Lung microvascular endothelial cell (primary cell): ENCODE results near the gene TNFSF8. TPM values are rescaled to one million over a fixed set of nuclear protein-coding genes. Genes with fewer than 3 reads are reported as not detected.

ENCODE experiments used
- DNase-seq, 2 donors: peaks; one replicate each; pipeline versions ENCODE4 v3.0.0 to v3.0.0-alpha.2; 2010; ENCODE audit warnings: low read depth in 2 of 2
- total RNA-seq: library from RNA; depleted of rRNA; stranded (reverse); fragments of >200 nt; gene quantifications from 2 replicates; pipeline ENCODE4 v1.2.1, GENCODE V29; 2014

TNFSF8 gene
- total RNA-seq, 1 donor from 2014 or later, result not detected

DNA sequence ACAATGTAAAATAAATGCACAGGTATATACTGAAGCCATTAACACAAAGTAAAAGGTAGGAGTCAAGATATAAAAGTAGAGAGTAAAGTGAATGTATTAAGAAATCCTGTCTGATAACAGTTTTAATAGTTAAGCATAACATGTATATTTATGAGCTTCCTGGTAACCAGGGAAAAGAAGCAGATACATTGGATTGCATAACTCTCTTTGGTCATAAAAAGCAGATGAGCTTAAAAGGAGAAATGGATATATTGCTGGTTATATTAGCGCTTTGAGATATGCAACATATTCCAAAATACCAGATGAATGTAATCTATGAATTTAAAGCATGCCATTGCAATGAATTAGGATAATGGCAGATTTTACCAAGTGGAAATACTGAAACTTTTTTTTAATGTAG, 6.2 kb upstream of the TNFSF8 start:
- no peak for DNase-seq

DNA sequence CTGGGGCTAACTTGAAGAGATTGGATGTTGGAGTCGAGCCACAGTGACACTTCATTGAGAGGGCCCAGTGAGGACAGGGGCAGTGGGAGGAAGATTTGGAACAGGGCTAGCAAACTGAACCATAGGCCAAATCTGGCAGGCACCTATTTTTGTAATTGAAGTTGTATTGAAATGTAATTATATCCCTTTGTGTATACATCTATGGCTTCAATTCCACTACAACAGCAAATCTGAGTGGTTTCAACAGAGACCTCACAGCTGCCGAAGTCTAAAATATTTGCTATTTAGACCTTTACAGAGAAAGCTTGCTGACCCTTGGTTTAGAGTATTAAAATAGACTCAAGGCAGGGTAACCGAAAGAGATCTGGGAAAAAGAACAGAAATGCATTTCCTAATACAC, 4.7 kb upstream of the TNFSF8 start:
- no peak for DNase-seq

DNA sequence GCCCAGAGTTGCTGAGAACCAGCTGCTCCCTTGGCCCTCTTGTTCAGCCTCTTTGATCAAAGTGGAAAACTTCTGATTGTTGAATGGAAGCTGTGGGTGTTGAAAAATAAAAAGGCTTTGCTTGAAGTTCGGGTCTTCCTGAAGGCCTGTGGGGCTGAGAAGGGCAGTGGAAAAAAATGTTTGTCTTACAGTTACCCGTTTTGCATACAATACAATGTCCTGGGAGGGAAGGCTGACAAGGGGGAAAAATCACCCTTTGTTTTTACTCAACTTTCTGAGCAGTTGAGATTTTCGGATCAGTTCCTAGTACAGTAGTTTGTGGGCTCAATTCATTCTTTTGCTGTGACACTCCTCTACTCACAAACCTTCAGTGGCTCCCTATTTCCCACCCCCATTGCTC, 2.1 kb upstream of the TNFSF8 start:
- DNase-seq, result no peak

DNA sequence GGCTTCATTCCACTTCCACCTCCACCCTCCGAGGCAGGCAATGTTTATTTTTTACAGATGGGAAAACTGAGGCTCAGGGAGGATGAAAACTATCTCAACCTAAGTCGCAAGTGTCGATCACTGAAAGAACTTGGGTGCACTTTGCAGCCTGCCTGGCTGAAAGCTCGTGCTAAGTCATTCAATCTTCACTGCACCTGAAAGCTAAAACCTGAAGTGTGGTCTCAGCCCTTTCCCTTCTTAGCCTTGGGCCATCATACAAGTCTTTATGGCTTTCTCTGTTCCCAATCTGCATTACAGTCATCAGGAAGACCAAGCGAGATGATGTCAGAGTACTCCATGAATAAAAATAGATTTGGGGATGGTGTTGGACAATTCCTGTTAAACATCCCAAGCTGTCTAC, 1.0 kb upstream of the TNFSF8 start:
- DNase-seq, result no peak

DNA sequence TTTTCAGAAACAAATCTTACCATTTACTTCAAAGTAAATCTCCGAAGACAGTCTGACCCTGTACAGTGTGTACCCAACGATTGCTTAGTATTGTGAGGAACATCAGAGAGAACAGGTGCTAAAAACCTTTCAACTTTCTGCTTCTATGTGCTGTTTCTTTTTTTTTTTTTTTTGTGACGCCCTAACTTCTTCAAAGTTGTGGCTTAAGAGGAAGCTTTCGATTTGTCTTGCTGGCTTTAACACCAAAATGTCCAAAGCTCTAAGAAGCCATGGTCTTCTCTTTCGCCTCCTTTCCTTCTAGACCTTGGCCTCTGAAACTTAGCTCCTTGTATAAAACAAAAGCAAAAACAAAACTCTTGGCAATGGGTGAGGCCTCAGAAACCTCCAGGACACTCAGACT, 1.2 kb downstream of the TNFSF8 start:
- DNase-seq, result no peak

DNA sequence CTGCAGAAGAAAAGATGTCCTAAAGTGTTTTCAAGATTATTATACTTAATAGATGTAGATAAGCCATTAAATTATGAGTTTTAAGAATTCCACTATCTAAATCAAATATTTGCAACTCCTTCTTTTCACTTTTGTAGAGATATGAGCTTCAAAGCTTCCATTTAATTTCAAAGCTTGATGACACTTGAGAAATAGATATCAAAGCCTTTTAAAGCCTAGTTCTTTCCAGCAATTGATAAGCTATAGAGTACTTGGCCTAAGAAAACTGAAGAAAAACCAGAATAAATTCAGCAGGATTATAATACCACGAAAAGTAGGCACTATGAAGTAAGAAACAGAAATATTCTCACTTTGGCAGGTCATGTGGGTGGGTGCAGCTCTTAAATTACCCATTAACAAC, 1.7 kb downstream of the TNFSF8 start:
- no peak for DNase-seq

DNA sequence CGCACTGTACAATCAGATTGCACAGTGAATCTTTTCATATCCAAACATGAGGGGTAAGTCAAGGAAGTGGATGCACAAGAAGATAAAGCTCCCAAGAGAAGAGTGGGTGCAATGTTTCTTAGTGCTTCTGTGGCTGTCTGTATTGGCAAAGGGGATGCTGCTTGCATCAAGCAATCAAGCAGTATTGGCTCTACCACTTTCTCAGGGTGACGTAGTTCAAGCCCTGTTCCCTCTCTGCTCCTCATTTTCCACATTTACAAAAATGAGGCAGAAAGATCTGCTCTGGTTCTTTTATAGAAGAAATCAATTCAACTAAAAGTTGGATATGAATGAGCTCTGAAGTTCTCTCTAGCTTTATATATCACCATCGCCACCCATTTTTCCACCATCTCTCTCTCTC, 2.3 kb downstream of the TNFSF8 start:
- no peak for DNase-seq

DNA sequence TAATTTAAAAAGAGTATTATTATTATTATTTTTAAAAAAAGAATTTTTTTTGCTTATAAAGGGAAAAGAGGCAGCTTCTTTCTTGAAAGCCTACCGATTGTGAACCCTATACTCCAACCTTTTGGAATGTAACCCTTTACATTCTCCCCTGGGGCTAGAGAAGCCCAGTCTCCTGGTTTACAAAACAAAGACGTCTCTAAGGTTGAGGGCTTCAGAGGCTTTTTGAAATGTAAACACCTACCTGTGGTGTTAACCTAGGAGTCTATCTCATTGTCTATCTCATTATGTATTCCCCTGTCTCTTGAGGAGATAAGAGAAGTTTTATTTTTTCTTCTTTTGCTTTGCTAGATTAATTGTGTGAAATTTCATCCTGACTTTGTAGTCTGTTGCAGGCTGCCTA, 4.7 kb downstream of the TNFSF8 start:
- DNase-seq, result no peak

DNA sequence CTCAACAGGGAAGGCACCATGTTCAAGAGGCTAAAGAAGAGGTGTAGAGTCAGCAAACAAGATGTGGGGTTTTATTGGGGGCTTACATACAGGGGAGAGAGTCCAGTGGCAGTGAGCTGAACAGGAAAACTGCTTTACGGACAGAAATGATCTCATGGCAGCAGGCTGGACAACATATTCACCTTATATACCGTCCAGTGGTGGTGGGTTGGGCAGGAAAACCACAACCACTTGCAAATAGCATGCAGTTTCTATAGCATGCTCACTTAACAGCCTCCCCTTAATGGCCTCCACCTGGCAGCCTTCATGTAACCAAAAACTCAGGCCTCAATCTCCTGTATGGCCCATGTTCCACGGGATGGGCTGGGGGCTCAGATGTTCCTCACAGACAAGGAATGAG, 5.4 kb downstream of the TNFSF8 start:
- DNase-seq, result no peak

DNA sequence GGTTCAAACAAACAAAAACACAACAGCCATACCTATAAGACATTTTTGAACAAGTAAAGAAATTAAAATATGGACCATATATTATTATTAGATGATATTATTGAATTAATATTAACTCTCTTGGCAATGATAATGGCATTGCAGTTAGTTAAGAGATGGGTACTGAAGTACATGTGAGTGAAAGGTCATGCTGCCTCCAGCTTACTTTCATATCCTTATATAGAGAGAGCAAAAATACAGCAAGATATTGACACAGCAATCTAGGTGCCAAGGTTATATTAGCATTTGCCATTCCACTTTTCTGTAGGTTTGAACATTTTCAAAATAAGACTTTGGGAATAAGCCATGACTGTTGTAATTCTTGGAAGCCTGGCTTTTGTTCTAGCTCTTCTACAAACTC, 6.1 kb downstream of the TNFSF8 start:
- DNase-seq, result no peak

DNA sequence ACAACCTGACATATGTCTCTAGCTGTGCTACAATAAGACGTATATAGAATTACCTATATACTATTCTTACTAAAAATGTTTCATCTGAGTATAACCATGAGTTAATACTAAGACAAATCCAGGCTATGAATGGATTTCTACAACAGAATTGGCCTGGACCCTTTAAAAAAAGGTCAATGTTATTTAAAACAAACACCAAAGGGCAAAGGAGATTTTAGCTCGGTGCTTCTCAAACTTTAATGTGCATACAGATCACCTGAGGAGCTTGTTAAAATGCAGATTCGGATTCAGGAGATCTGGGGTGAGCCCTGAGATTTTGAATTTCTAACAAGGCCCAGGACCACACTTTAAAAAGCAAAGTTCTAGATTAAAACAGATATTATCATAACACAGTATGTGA, 6.5 kb downstream of the TNFSF8 start:
- no peak for DNase-seq

DNA sequence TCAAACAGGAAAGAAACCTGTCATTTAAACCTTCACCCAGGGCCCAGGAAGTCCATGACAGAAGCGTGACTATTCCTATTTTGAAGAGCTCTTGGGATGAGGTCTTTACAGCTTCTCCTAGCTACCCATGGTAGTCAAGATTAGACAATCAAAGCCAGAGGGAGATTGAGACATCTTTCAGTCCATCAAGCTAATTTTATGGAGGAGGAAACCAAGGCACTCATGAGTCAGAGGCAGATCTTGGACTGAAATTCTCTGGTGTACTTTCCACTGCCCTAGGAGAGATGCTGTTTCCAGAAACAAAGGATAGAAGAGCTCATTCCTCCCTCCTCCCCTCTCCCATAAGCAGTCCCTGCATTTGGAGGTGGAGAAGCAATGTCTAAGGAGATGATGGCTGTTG, 9.2 kb downstream of the TNFSF8 start:
- DNase-seq, result no peak

DNA sequence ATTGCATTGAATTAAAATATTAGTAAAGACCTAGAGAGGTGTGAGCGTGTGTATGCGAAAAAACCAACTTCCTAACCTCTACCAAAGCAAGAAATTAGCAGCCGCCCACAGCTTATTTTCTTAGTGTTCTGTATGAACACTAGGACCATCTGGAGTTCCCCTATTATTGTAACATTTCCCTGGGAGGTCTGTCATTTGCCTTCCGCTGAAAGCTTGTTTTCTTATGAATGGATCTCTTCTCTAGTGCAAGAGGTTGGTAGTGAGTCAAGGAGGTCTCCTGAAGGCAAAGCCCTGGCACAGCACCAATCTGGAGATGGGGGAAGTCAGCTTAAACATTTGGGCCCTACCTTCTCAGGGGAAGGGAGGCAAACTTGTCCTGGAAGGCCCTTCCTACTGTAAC, 10.8 kb downstream of the TNFSF8 start:
- DNase-seq, result no peak

DNA sequence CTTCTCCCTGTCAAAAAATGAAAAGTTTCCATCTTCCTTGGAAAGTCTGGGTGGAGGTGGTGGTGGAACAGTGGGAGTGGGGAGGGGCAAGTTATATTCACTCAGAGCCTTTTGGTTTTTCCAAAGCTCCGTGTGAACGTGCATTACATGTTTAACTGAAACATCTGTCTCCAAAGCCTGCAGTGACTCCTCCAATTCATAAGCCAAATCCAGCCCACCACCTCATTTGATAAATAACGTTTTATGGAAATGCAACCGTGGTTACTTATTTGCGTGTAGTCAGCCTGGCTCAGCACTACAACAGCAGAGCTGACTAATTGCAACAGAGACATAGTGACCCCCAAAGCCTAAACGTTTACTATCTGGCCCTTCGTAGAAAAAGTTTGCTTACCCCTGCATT, 13.9 kb downstream of the TNFSF8 start:
- no peak for DNase-seq

DNA sequence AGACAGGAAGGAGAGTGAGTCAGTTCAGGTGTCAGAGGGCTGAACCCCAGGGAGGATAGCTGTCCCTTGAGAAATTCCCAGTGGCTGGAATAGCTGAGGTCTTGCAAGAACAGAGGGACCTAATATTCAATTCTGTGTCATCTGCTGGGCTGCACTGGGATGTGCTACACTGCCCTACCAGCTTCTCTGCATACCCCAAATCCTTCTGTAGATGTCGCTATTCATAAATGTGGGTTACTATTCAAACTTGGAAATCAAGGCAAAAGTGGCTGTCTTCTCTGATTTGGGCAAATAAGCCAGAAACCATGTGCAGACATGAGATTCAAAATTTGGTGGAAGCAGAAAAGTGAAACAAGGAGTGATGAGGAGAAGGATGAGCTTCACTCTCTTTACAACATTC, 16.3 kb downstream of the TNFSF8 start:
- DNase-seq, result no peak

DNA sequence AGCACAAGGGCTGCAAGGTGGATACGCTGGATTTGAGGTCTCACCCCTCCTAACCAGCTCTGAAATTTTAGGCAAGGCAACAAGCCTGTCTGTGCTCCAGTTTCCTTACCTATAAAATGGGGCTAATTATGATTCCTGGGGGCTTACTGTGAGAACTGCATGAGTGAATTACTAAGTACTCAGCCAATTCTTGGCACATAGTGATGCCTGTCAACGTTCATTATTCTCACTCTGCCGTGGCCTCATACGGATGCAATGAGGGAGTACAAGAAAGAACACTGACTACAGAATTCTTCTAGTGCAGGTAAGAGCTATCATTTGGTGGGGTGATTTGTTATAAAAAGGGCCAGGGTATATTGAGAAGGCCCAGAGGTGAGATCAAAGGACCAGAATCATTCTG, 16.7 kb downstream of the TNFSF8 start:
- DNase-seq, result no peak

DNA sequence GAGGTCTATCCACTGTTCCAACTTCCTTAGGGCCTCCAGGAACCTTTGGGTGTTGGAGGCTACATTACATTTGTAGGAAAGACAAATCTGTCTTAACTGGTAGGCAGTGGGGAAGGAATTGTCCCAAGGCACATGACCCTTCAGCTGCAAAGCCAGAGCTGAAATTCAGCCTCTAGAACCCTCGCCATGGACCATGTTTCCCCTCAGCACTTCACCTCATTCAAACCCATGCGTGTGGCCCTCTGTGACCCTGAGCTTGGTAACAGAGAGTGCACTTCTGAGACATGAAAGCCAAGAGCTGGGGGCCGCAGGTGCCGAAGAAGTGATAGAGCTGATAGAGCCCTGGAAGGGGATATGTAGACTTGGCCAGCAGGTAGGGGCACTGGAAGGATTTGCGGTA, 17.2 kb downstream of the TNFSF8 start:
- no peak for DNase-seq

DNA sequence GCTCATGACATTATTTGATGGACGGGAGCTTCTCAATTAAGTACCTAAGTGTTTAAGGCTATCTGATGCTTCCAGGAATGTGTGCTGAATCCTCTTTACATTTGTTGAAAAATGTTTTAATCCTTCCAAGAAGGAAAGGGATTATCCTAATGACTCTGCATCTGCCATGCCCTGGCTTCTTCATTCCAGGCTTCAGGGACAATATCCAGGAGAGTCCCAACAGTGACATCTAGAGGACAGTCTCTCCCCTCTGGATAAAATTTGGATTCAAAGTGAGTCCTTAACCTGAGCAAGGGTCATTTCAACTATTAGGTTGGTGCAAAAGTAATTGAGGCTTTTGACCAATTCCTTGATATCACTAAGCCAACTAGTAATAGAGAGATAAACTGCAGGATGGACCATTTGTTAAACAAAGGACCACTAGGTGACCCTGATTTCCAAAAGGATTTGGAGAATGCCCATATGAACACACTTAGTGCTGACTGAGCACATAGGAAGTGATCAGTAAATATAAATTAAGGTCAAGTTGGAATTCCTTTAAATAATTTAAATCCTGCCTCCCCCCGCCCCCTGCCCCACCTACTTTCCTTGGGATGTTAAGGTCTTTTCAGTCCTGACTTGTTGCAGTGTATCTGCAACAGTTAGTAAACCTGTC, 19.1 kb downstream of the TNFSF8 start:
- DNase-seq, result peak; percentile 65 to 67

DNA sequence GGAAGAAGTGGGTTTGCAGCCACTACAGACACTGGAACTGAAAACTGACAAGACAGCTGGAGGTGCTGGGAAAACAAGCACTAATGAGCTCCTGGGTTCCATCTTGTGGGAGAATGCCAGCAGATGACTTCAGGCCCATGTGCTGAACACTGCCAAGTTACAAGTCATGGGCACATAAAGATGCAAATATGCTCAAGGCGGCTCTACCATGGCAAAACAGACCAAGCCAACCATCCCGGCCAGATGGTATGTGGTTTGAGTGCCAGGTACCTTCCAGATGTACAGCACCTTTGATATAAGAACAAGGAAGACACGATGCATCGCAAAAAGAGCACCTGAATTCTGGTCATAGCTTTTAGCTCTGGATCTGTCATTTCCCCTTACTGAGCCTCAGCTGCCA, 19.9 kb downstream of the TNFSF8 start:
- DNase-seq, result no peak

DNA sequence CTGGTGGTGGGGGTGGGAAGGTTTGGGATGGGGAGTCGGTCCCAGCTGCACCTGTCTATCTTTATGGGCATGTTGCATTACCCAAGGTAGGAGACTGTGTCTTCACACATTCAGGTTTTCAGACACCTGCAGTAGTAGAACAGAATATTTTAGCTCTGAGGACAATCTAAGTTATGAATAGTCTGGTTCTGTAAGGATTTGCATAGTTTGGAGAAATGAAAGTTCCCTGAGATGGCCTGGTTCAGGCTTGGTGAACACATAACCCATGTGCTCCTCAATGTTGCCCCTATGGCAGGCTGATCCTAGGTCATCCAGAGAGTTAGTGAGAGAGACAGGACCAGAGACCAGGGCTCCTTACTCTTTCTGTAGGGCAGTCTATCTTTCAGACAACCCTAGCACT, 20.7 kb downstream of the TNFSF8 start:
- DNase-seq, result no peak

DNA sequence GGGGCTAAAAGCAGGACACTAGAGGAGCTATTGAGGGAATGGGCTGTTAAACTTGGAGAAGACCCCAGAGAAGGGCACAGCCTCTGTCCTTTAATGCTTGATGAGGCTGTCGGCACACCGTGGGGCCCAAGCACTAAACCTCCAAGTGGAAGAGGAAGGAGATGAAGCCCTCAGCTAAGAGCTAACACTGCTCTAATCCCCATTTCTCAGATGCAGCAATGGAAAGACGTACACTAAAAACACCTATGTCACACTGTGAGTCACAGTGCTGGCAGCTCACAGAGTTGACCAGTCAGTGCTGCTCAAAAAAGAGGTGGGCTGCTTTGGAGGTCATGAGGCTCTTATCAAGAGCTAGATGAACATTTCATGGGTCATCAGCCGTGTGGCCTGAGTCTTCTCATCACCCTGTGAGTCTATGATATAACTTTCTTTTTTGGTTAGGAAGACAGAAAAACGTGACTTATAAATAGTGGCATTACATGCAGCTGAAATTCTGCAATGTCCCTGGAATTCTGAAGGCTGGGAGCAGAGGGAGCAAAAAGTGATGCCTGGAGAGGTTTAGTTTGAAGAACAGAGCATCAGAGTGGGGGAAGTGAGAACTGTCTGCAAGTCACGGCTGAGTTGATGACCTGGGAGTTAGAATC, 21.5 kb downstream of the TNFSF8 start:
- peak; percentile 11 to 43 for DNase-seq

DNA sequence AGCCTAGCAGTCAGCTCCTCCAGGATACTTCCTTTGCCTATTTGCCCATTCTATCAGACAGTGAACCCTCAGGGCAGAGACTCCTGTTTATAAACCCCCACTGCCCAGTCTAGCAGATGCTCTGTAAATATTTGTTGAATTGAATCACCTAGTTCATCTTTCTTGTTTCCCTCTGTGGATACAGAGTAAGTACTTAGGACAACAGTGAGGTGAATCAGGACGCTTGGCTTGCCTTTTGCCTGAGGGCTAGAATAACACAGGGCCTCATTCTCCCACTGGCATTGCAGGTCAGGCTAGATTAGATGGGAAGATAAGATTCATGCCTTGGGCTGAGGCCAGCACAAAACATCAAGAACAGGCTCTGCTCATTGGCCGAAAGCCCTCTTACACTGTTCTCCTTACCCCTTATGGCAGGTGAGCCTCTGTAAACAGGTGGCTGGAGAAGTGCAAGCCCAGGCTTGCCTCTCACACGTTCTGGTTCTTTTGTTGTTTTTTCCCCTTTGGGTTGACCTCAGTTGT, 22.2 kb downstream of the TNFSF8 start:
- DNase-seq, result no peak

DNA sequence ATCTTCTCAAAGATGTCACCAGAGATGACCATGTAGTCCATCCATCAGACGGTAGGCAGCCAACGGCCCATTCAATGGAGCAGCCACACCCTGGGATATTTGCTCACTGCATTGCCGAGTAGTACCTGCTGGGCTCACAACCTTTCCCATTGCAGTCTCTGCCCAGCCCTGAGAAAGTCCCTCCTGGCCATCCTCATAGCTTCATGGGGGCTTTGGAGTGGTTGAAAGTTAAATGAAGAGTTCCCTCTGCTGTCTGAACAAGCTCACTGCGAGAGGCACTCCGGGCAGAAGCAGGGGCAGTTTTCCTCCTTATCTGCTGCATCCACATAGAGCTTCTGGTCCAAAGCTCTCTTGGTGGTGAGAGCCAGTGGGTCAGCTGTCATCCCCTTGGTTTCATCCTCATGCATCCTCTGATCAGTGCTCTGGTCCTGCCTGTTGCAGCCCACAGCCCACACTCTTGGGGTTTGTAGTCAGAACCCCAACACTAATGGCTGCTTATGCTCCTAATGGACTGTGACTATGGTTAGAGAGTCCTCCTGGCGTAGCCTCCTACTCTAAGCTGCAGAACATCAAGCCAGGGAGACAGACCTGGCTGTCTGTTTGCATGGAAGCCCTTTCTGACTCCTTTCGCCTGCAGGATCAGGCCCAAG, 23.3 kb downstream of the TNFSF8 start:
- DNase-seq, result peak; percentile 77 to 80
